Fibroblast of lung (primary cell): ENCODE data around the gene CTXND2. TPM values are rescaled to one million over a fixed set of nuclear protein-coding genes. Genes with fewer than 3 reads are reported as not detected.
"Not testable (repeated sequence)": the region's sequence is repeated elsewhere in the genome, so short reads cannot be mapped to it uniquely, and the experiment has no call there.

Experiments used
- DNase-seq, 2 donors: peaks; one replicate each; pipeline versions ENCODE4 v3.0.0 to v3.0.0-alpha.2; 2010; ENCODE audit warnings: low read depth in 2 of 2
- H2AFZ ChIP-seq: 2 replicates; pipeline ENCODE4 v1.5.1; 2012; ENCODE audit warnings: low read length, control low read depth, inconsistent platforms
- H3K27ac ChIP-seq: 2 replicates; pipeline ENCODE4 v1.5.1; 2011; ENCODE audit warnings: low read length, control low read depth; ENCODE audit not compliant: insufficient read depth
- H3K27me3 ChIP-seq: 2 replicates; pipeline ENCODE4 v1.5.1; 2011; ENCODE audit warnings: mild to moderate bottlenecking, low read length; ENCODE audit not compliant: control insufficient read depth, insufficient read depth
- H3K36me3 ChIP-seq: 2 replicates; pipeline ENCODE4 v1.5.1; 2011; ENCODE audit warnings: low read length; ENCODE audit not compliant: control insufficient read depth, insufficient read depth
- H3K4me1 ChIP-seq: 2 replicates; pipeline ENCODE4 v1.5.1; 2011; ENCODE audit warnings: low read length; ENCODE audit not compliant: control insufficient read depth, insufficient read depth; ENCODE audit errors: extremely low read depth
- H3K4me2 ChIP-seq: 2 replicates; pipeline ENCODE4 v1.5.1; 2011; ENCODE audit warnings: low read length, control low read depth; ENCODE audit not compliant: insufficient read depth; ENCODE audit errors: extremely low read depth
- H3K4me3 ChIP-seq, 4 experiments: fragments of 200-600 bp in 1 of 4; sonication (generic) in 1 of 4; replicated peaks in 1 of 4; 2 replicates each; pipeline ENCODE4 v1.5.1; 2011 to 2016; ENCODE audit warnings: low read length in 4 of 4, low read depth in 3 of 4, mild to moderate bottlenecking in 3 of 4, control low read depth in 2 of 4, inconsistent platforms in 1 of 4, mixed read lengths in 1 of 4; ENCODE audit not compliant: insufficient read depth in 1 of 4; ENCODE audit errors: control extremely low read depth in 1 of 4
- H3K79me2 ChIP-seq: 2 replicates; pipeline ENCODE4 v1.5.1; 2012; ENCODE audit warnings: mild to moderate bottlenecking, low read length, inconsistent platforms; ENCODE audit not compliant: control insufficient read depth, insufficient read depth
- H3K9ac ChIP-seq: 2 replicates; pipeline ENCODE4 v1.5.1; 2011; ENCODE audit warnings: mild to moderate bottlenecking, low read length, control low read depth; ENCODE audit not compliant: insufficient read depth
- H3K9me3 ChIP-seq: 2 replicates; pipeline ENCODE4 v1.5.1; 2012; ENCODE audit warnings: low read depth, low read length; ENCODE audit not compliant: control insufficient read depth, insufficient read depth
- H4K20me1 ChIP-seq: 2 replicates; pipeline ENCODE4 v1.5.1; 2011; ENCODE audit warnings: low read length; ENCODE audit not compliant: control insufficient read depth, insufficient read depth; ENCODE audit errors: extremely low read depth
- EZH2 ChIP-seq: IDR thresholded peaks from 2 replicates; pipeline ENCODE4 v1.5.1; 2012; ENCODE audit warnings: low read length, control low read depth, mild to moderate bottlenecking; ENCODE audit errors: missing control alignments
- polyA plus RNA-seq, 2 donors: library from polyadenylated mRNA; depleted of rRNA in 1 of 2; stranded (reverse) in 1 of 2; unstranded in 1 of 2; fragments of >200 nt; gene quantifications; 2 replicates each; pipeline ENCODE4 v1.2.1, GENCODE V29; 2011 to 2012; ENCODE audit warnings: missing spikeins in 1 of 2
- total RNA-seq: library from RNA; depleted of rRNA; stranded (reverse); fragments of >200 nt; gene quantifications from 2 replicates; pipeline ENCODE4 v1.2.1, GENCODE V29; 2014
- TF ChIP-seq, protein P1 (sequence below), 2 donors: IDR thresholded peaks in 1 of 2; conservative IDR thresholded peaks in 1 of 2; 1 replicate in 1 of 2; 2 replicates in 1 of 2; pipeline ENCODE4 v1.5.1; 2011 to 2012; ENCODE audit warnings: low read length in 2 of 2, control low read depth in 1 of 2, inconsistent platforms in 1 of 2, low read depth in 1 of 2, mild to moderate bottlenecking in 1 of 2

Gene CTXND2
- total and polyA plus RNA-seq, 2 donors (not counting 1 experiment from before 2014, with no cell fraction given), result not detected

DNA sequence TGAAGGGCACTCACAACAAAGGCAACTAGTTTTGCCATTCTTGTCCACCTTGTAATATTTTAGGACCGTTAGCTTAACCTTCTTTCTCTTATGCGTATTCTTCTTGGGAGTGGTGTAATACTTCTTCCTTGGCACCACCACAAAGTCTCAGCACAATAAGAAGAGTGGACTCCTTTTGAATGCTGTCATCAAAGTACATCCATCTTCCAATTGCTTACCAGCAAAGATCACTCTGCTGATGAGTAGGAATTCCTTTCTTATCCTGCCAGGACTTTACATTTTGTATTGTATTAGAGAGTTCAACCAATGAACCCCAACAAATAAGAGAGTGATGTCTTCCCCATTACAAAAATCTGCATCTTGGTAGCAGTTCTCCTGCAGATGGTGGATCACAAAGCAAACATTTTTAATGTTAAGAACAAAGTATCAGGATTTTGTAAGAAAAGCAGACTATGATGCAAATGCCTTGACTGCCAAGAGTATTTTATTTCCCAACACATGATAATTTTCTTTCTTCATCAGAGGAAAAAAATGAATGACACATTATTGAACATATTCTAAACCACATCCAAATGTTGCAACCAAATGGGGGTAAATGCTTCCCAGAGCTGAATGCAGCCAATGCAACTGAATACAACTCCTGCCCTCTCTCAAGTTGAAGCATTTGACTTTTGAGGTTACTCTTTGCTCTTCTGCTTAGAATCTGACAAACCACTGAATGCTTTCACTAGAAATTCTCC lies 5.4 kb upstream of the CTXND2 start:
- no peak overlapping the region for H2AFZ ChIP-seq

DNA sequence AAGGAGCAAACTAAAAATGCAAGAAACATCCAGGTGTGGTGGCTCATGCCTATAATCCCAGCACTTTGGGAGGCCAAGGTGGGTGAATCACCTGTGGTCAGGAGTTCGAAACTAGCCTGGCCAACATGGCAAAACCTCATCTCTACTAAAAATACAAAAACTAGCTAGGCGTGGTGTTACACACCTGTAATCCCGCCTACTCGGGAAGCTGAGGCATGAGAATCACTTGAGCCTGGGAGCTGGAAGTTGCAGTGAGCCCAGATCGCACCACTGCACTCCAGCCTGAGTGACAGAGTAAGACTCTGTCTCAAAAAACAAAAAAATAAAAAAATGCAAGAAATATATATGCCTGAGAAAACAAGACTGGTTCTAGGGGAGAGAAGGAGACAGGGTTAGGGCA lies 3.8 kb upstream of the CTXND2 start:
- H3K4me1 ChIP-seq, result peaks cover 14% of the 10 kb centered on the region
- not testable (repeated sequence) for H3K36me3 ChIP-seq, H3K79me2 ChIP-seq, H2AFZ ChIP-seq, H3K27me3 ChIP-seq, DNase-seq, H3K9ac ChIP-seq, H3K27ac ChIP-seq, H3K4me3 ChIP-seq, H3K4me2 ChIP-seq, H3K9me3 ChIP-seq, H4K20me1 ChIP-seq

More for the DNA sequence above, 5.4 kb upstream of the CTXND2 start:
- H3K4me1 ChIP-seq, result peaks cover 14% of the 10 kb centered on the region
- no peak overlapping the region for H3K9ac ChIP-seq
- no peaks in the 10 kb centered on the region for H3K79me2 ChIP-seq
- no peaks in the 10 kb centered on the region for H3K9me3 ChIP-seq
- peak overlapping the region in 2 of 4 experiments; percentile 14 to 24 for H3K4me3 ChIP-seq
- no peaks in the 10 kb centered on the region for H3K27me3 ChIP-seq
- H3K36me3 ChIP-seq, result no peaks in the 10 kb centered on the region
- H3K27ac ChIP-seq, result peak overlapping the region; percentile 84
- TF ChIP-seq, protein P1, sequence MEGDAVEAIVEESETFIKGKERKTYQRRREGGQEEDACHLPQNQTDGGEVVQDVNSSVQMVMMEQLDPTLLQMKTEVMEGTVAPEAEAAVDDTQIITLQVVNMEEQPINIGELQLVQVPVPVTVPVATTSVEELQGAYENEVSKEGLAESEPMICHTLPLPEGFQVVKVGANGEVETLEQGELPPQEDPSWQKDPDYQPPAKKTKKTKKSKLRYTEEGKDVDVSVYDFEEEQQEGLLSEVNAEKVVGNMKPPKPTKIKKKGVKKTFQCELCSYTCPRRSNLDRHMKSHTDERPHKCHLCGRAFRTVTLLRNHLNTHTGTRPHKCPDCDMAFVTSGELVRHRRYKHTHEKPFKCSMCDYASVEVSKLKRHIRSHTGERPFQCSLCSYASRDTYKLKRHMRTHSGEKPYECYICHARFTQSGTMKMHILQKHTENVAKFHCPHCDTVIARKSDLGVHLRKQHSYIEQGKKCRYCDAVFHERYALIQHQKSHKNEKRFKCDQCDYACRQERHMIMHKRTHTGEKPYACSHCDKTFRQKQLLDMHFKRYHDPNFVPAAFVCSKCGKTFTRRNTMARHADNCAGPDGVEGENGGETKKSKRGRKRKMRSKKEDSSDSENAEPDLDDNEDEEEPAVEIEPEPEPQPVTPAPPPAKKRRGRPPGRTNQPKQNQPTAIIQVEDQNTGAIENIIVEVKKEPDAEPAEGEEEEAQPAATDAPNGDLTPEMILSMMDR (conservative IDR thresholded peaks at IDR 0.05 in 1 of 2, IDR thresholded peaks at IDR 0.05 in 1 of 2; ENCODE audit: low read depth in 1 of 2, low read length in 2 of 2), result no peak
- TF ChIP-seq EZH2, result no peak
- peak; percentile 90 to 99 for DNase-seq
- peak overlapping the region; percentile 26 for H3K4me2 ChIP-seq
- H4K20me1 ChIP-seq, result no peaks in the 10 kb centered on the region

DNA sequence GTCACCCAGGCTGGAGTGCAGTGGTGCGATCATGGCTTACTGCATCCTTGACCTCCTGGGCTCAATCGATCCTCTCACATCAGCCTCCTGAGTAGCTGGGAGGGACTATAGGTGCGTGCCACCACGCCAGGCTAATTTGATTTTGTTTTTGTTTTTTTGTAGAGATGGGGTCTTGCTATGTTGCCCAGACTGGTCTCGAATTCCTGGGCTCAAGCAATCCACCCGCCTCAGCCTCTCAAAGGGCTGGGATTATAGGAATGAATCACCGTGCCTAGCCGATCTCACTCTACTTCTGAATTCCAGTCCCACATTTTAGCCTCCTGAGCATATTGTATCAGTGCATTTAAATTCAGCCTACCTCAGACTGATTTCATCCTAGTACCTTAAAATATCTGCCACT lies 1.8 kb downstream of the CTXND2 start:
- TF ChIP-seq EZH2, result no peak
- TF ChIP-seq, protein P1 (conservative IDR thresholded peaks at IDR 0.05 in 1 of 2, IDR thresholded peaks at IDR 0.05 in 1 of 2; ENCODE audit: low read depth in 1 of 2, low read length in 2 of 2), result no peak
- H3K27ac ChIP-seq, result no peak overlapping the region
- no peaks in the 10 kb centered on the region for H3K9me3 ChIP-seq
- H3K4me2 ChIP-seq, result no peak overlapping the region
- H3K4me1 ChIP-seq, result no peaks in the 10 kb centered on the region
- H2AFZ ChIP-seq, result no peak overlapping the region
- no peaks in the 10 kb centered on the region for H3K36me3 ChIP-seq
- no peaks in the 10 kb centered on the region for H4K20me1 ChIP-seq
- H3K9ac ChIP-seq, result no peak overlapping the region
- H3K4me3 ChIP-seq, result no peak overlapping the region
- H3K79me2 ChIP-seq, result no peaks in the 10 kb centered on the region
- no peaks in the 10 kb centered on the region for H3K27me3 ChIP-seq
- no peak for DNase-seq
